HepG2 (cell line): ENCODE results near the gene HORMAD2. TPM values are rescaled to one million over a fixed set of nuclear protein-coding genes. Genes with fewer than 3 reads are reported as not detected.

ENCODE experiments used
- DNMT3B ChIP-seq: conservative IDR thresholded peaks from 2 replicates; pipeline ENCODE4 v1.6.1; 2016; ENCODE audit warnings: missing biosample characterization, control low read depth
- HOXA3 ChIP-seq: sonication (generic); formaldehyde crosslinking; IDR thresholded peaks from 2 replicates; pipeline ENCODE4 v1.5.0; 2020; ENCODE audit warnings: missing genetic modification reagents
- IKZF1 ChIP-seq: fragments of 450-650 bp; IDR thresholded peaks from 2 replicates; pipeline ENCODE4 v1.7.1; 2016
- ISL2 ChIP-seq: sonication (generic); formaldehyde crosslinking; IDR thresholded peaks from 2 replicates; pipeline ENCODE4 v1.5.0; 2020; ENCODE audit warnings: missing genetic modification reagents
- JUNB ChIP-seq: sonication (generic); formaldehyde crosslinking; IDR thresholded peaks from 2 replicates; pipeline ENCODE4 v1.8.0; 2022; ENCODE audit warnings: missing genetic modification reagents, mild to moderate bottlenecking, borderline replicate concordance
- TFAP4 ChIP-seq: sonication (generic); IDR thresholded peaks from 2 replicates; pipeline ENCODE4 v1.6.1; 2016; ENCODE audit warnings: low read depth, borderline replicate concordance
- TOE1 ChIP-seq: sonication (generic); formaldehyde crosslinking; IDR thresholded peaks from 2 replicates; pipeline ENCODE4 v1.4.0; 2020; ENCODE audit warnings: mild to moderate bottlenecking, missing genetic modification reagents
- ZBTB40 ChIP-seq, 2 experiments: fragments of 450-650 bp in 1 of 2; sonication (generic) in 1 of 2; formaldehyde crosslinking in 1 of 2; IDR thresholded peaks; 2 replicates each; pipeline versions ENCODE4 v1.6.1 to v1.8.0; 2016 to 2022; ENCODE audit warnings: antibody characterized with exemption in 1 of 2, mild to moderate bottlenecking in 1 of 2, missing genetic modification reagents in 1 of 2
- ZNF335 ChIP-seq: sonication (generic); formaldehyde crosslinking; IDR thresholded peaks from 2 replicates; pipeline ENCODE4 v1.4.0; 2020; ENCODE audit warnings: missing genetic modification reagents
- ZNF724P ChIP-seq: sonication (generic); formaldehyde crosslinking; IDR thresholded peaks from 2 replicates; pipeline ENCODE4 v1.8.0; 2022; ENCODE audit warnings: missing genetic modification reagents, borderline replicate concordance
- polyA plus RNA-seq, 8 experiments: library from polyadenylated mRNA; depleted of rRNA in 3 of 8; stranded (reverse) in 7 of 8; unstranded in 1 of 8; fragments of >200 nt; fragmentation: Illumina TruSeq in 4 of 8; extraction: Trizol in 4 of 8; gene quantifications; 2 replicates each; pipeline versions ENCODE4 v1.2.1 to v1.2.3, GENCODE V29; 2011 to 2016; ENCODE audit warnings: low read depth in 4 of 8, missing spikeins in 1 of 8, mixed read lengths in 1 of 8; ENCODE audit not compliant: insufficient read depth in 1 of 8
- total RNA-seq, 5 experiments: library from RNA; depleted of rRNA; stranded (reverse); fragments of >200 nt; fragmentation: Illumina TruSeq; extraction: Trizol; gene quantifications; 2 replicates each; pipeline ENCODE4 v1.2.3, GENCODE V29; 2016; ENCODE audit warnings: low read depth in 1 of 5
- TF ChIP-seq, protein P1 (sequence below): IDR thresholded peaks from 2 replicates; pipeline ENCODE4 v1.4.0; 2020; ENCODE audit warnings: mild to moderate bottlenecking, missing genetic modification reagents

HORMAD2 gene
- total and polyA plus RNA-seq, 2 of the 13 experiments (the other 11 are each of a cell fraction or from before 2014, with no cell fraction given) = not detected

GRCh38 chr22:30208631-30209603 lies 128.7 kb downstream of the HORMAD2 start (continued):
- TF ChIP-seq, protein P1, sequence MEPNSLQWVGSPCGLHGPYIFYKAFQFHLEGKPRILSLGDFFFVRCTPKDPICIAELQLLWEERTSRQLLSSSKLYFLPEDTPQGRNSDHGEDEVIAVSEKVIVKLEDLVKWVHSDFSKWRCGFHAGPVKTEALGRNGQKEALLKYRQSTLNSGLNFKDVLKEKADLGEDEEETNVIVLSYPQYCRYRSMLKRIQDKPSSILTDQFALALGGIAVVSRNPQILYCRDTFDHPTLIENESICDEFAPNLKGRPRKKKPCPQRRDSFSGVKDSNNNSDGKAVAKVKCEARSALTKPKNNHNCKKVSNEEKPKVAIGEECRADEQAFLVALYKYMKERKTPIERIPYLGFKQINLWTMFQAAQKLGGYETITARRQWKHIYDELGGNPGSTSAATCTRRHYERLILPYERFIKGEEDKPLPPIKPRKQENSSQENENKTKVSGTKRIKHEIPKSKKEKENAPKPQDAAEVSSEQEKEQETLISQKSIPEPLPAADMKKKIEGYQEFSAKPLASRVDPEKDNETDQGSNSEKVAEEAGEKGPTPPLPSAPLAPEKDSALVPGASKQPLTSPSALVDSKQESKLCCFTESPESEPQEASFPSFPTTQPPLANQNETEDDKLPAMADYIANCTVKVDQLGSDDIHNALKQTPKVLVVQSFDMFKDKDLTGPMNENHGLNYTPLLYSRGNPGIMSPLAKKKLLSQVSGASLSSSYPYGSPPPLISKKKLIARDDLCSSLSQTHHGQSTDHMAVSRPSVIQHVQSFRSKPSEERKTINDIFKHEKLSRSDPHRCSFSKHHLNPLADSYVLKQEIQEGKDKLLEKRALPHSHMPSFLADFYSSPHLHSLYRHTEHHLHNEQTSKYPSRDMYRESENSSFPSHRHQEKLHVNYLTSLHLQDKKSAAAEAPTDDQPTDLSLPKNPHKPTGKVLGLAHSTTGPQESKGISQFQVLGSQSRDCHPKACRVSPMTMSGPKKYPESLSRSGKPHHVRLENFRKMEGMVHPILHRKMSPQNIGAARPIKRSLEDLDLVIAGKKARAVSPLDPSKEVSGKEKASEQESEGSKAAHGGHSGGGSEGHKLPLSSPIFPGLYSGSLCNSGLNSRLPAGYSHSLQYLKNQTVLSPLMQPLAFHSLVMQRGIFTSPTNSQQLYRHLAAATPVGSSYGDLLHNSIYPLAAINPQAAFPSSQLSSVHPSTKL (CRISPR knock-in tag) = peak; percentile 72; the same call in 1 of the 2 replicates
- TF ChIP-seq ZBTB40 (IDR thresholded peaks at IDR 0.05) (no peak), ZBTB40 (CRISPR knock-in tag; IDR thresholded peaks at IDR 0.05) (0 out of 2 replicates have a peak, but pooled peaks have one; percentile 54), DNMT3B (CRISPR knock-in tag) (peak; percentile 61; the same call in 1 of the 2 replicates), ZNF724P (CRISPR knock-in tag) (no peak), ZNF335 (0 out of 2 replicates have a peak, but pooled peaks have one; percentile 11), JUNB (CRISPR knock-in tag) (0 out of 2 replicates have a peak, but pooled peaks have one; percentile 29), TFAP4 (peak; percentile 85; the same call in 1 of the 2 replicates), TOE1 (CRISPR knock-in tag) (no peak), ISL2 (CRISPR knock-in tag) (0 out of 2 replicates have a peak, but pooled peaks have one; percentile 23), HOXA3 (CRISPR knock-in tag) (peak; percentile 68), IKZF1 (no peak)
